ENCODE results near the gene WHAMM. TPM values are rescaled to one million over a fixed set of nuclear protein-coding genes. Genes with fewer than 3 reads are reported as not detected.
"Not testable (repeated sequence)": the region's sequence is repeated elsewhere in the genome, so short reads cannot be mapped to it uniquely, and the experiment has no call there.

The WHAMM gene
- total RNA-seq, 1 experiment from 2014 or later = 6.9 TPM

DNA sequence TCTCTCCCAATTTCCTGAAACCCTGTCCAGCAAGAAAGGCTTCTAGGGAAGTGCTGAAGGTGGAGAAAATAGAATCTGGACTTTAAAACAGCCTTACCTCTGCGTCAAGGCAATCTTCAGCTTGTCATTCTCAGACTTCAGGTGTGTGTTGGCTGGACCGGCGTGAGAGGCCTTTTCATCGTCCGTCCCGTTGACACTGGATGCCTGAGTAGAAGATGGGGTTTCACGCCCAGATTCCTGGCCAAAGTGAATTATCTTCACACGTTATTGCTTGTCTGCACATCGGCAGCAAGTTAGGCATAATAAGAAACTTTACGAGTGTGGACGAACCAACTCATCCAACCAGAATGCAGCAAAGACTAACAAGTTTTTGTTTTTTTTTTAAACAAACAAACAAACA, 49.5 kb downstream of the WHAMM start:
- Histone ChIP-seq H3K36me3 (ENCODE audit: low read depth) (no peaks in the 10 kb centered on the region), H3K9me3 (ENCODE audit: insufficient read depth, low read depth) (no peaks in the 10 kb centered on the region), H4K20me1 (ENCODE audit: insufficient read depth) (no peaks in the 10 kb centered on the region), H3K4me1 (replicated peaks; ENCODE audit: insufficient read depth) (no peaks in the 10 kb centered on the region), H3K4me2 (no peak overlapping the region), H2AFZ (no peak overlapping the region), H3F3A (ENCODE audit: insufficient read depth, low read depth) (no peaks in the 10 kb centered on the region), H3K27me3 (ENCODE audit: insufficient read depth, low read depth) (no peaks in the 10 kb centered on the region), H3K27ac (no peak overlapping the region), H3K9me2 (ENCODE audit: insufficient read depth) (no peaks in the 10 kb centered on the region), H3K79me2 (ENCODE audit: low read depth) (no peaks in the 10 kb centered on the region), H3K4me3 (no peak overlapping the region)
- CTCF ChIA-PET = no interaction called here
- DNase-seq = no peak
- POLR2A ChIA-PET (ENCODE audit: unreplicated experiment) = no interaction called here
- TF ChIP-seq EZH2 (IDR thresholded peaks at IDR 0.05; ENCODE audit: low read depth) = no peak
- TF ChIP-seq, protein P1, sequence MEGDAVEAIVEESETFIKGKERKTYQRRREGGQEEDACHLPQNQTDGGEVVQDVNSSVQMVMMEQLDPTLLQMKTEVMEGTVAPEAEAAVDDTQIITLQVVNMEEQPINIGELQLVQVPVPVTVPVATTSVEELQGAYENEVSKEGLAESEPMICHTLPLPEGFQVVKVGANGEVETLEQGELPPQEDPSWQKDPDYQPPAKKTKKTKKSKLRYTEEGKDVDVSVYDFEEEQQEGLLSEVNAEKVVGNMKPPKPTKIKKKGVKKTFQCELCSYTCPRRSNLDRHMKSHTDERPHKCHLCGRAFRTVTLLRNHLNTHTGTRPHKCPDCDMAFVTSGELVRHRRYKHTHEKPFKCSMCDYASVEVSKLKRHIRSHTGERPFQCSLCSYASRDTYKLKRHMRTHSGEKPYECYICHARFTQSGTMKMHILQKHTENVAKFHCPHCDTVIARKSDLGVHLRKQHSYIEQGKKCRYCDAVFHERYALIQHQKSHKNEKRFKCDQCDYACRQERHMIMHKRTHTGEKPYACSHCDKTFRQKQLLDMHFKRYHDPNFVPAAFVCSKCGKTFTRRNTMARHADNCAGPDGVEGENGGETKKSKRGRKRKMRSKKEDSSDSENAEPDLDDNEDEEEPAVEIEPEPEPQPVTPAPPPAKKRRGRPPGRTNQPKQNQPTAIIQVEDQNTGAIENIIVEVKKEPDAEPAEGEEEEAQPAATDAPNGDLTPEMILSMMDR (conservative IDR thresholded peaks at IDR 0.05) = no peak
- intact Hi-C loops (cut with micrococcal nuclease; ENCODE audit: unreplicated experiment) = no loop called here
- no TSS peak for BruUV-seq (replicated peaks)

- intact Hi-C loops (cut with micrococcal nuclease; ENCODE audit: unreplicated experiment) = no loop called here
- Histone ChIP-seq H3K79me2 (ENCODE audit: low read depth) (no peaks in the 10 kb centered on the region), H3K4me2 (no peak overlapping the region), H3K27me3 (ENCODE audit: insufficient read depth, low read depth) (no peaks in the 10 kb centered on the region), H3F3A (ENCODE audit: insufficient read depth, low read depth) (no peaks in the 10 kb centered on the region), H3K4me3 (no peak overlapping the region), H2AFZ (no peak overlapping the region), H3K27ac (no peak overlapping the region), H3K36me3 (ENCODE audit: low read depth) (no peaks in the 10 kb centered on the region), H3K9me2 (ENCODE audit: insufficient read depth) (no peaks in the 10 kb centered on the region), H4K20me1 (ENCODE audit: insufficient read depth) (no peaks in the 10 kb centered on the region), H3K9me3 (ENCODE audit: insufficient read depth, low read depth) (no peaks in the 10 kb centered on the region), H3K4me1 (replicated peaks; ENCODE audit: insufficient read depth) (no peaks in the 10 kb centered on the region)
- no peak for DNase-seq
- CTCF ChIA-PET = no interaction called here
- no TSS peak for BruUV-seq (replicated peaks)
- TF ChIP-seq, protein P1 (conservative IDR thresholded peaks at IDR 0.05) = no peak
- no peak for TF ChIP-seq EZH2 (IDR thresholded peaks at IDR 0.05; ENCODE audit: low read depth)
- POLR2A ChIA-PET (ENCODE audit: unreplicated experiment) = no interaction called here
Observed at GRCh38 chr15:82862886-82863285, 53.5 kb downstream of the WHAMM start.

GRCh38 chr15:82864967-82865366, 55.5 kb downstream of the WHAMM start:
- Histone ChIP-seq H3K4me3 (no peak overlapping the region), H3K36me3 (ENCODE audit: low read depth) (no peaks in the 10 kb centered on the region), H3K27me3 (ENCODE audit: insufficient read depth, low read depth) (no peaks in the 10 kb centered on the region), H3K4me2 (no peak overlapping the region), H3F3A (ENCODE audit: insufficient read depth, low read depth) (no peaks in the 10 kb centered on the region), H3K9me3 (ENCODE audit: insufficient read depth, low read depth) (no peaks in the 10 kb centered on the region), H3K4me1 (replicated peaks; ENCODE audit: insufficient read depth) (no peaks in the 10 kb centered on the region), H2AFZ (no peak overlapping the region), H3K79me2 (ENCODE audit: low read depth) (no peaks in the 10 kb centered on the region), H4K20me1 (ENCODE audit: insufficient read depth) (no peaks in the 10 kb centered on the region), H3K9me2 (ENCODE audit: insufficient read depth) (no peaks in the 10 kb centered on the region), H3K27ac (no peak overlapping the region)
- TF ChIP-seq, protein P1 (conservative IDR thresholded peaks at IDR 0.05) = no peak
- TF ChIP-seq EZH2 (IDR thresholded peaks at IDR 0.05; ENCODE audit: low read depth) = no peak
- DNase-seq = no peak
- POLR2A ChIA-PET (ENCODE audit: unreplicated experiment) = no interaction called here
- CTCF ChIA-PET = no interaction called here
- BruUV-seq (replicated peaks) = no TSS peak
- intact Hi-C loops (cut with micrococcal nuclease; ENCODE audit: unreplicated experiment) = no loop called here

DNA sequence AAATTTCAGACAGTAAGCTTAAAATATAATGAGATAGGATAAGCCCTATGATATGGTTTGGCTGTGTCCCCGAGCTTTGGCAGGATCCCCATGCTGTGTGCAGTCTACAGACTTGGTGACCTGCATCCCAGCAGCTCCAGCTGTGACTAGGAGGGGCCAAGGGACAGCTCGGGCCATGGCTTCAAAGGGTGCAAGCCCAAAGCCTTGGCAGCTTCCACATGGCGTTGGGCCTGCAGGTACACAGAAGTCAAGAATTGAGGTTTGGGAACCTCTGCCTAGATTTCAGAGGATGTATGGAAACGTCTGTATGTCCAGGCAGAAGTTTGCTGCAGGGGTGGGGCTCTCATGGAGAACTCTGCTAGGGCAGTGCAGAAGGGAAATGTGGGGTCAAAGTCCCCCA, 56.2 kb downstream of the WHAMM start:
- H3K4me1 ChIP-seq (replicated peaks; ENCODE audit: insufficient read depth); H3K9me3 ChIP-seq (ENCODE audit: insufficient read depth, low read depth); intact Hi-C loops (cut with micrococcal nuclease; ENCODE audit: unreplicated experiment); H3K9me2 ChIP-seq (ENCODE audit: insufficient read depth); H3K36me3 ChIP-seq (ENCODE audit: low read depth); DNase-seq; H3F3A ChIP-seq (ENCODE audit: insufficient read depth, low read depth); H3K27ac ChIP-seq; CTCF ChIA-PET; POLR2A ChIA-PET (ENCODE audit: unreplicated experiment); H3K79me2 ChIP-seq (ENCODE audit: low read depth); H2AFZ ChIP-seq; H3K4me3 ChIP-seq; BruUV-seq (replicated peaks); H3K4me2 ChIP-seq; H4K20me1 ChIP-seq (ENCODE audit: insufficient read depth); H3K27me3 ChIP-seq (ENCODE audit: insufficient read depth, low read depth): not testable (repeated sequence)

- H3K27ac ChIP-seq; POLR2A ChIA-PET (ENCODE audit: unreplicated experiment); H4K20me1 ChIP-seq (ENCODE audit: insufficient read depth); H3K9me3 ChIP-seq (ENCODE audit: insufficient read depth, low read depth); DNase-seq; H3K4me3 ChIP-seq; H2AFZ ChIP-seq; H3K4me1 ChIP-seq (replicated peaks; ENCODE audit: insufficient read depth); H3K36me3 ChIP-seq (ENCODE audit: low read depth); H3K27me3 ChIP-seq (ENCODE audit: insufficient read depth, low read depth); BruUV-seq (replicated peaks); intact Hi-C loops (cut with micrococcal nuclease; ENCODE audit: unreplicated experiment); H3F3A ChIP-seq (ENCODE audit: insufficient read depth, low read depth); H3K79me2 ChIP-seq (ENCODE audit: low read depth); CTCF ChIA-PET; H3K9me2 ChIP-seq (ENCODE audit: insufficient read depth); H3K4me2 ChIP-seq: not testable (repeated sequence)
Observed at GRCh38 chr15:82865981-82866380, 56.6 kb downstream of the WHAMM start.

Data from PC-9 (cell line).